Measurements from ENCODE around the gene DPRX. TPM values are rescaled to one million over a fixed set of nuclear protein-coding genes. Genes with fewer than 3 reads are reported as not detected.

DPRX gene
- total and polyA plus RNA-seq, 2 experiments from 2014 or later, result not detected

DNA sequence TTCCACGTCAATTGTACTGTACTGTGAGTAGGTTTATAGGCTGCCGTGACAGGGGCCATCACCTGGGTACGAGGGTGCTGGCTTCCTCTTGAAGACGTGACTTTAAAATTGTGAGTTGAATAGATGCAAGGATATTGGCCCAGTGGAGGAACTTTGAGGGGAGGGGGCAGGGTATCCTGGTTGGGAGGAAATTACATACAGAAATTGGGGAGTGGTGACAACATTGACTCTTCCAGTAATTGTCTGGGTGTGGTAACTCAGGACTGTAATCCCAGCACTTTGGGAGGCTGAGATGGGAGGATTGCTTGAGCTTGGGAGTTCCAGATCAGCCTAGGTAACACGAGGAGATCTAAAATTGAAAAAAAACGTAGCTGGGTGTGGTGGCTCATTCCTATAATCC lies 30.4 kb downstream of the DPRX start (continued):
- TF ChIP-seq STAT1 (IDR thresholded peaks at IDR 0.05; ENCODE audit: unreplicated experiment), result no peak
- TF ChIP-seq NANOG (IDR thresholded peaks at IDR 0.05; ENCODE audit: borderline replicate concordance), result no peak
- no peak for TF ChIP-seq ZNF114 (CRISPR knock-in tag; IDR thresholded peaks at IDR 0.05)
- TF ChIP-seq, protein P1, sequence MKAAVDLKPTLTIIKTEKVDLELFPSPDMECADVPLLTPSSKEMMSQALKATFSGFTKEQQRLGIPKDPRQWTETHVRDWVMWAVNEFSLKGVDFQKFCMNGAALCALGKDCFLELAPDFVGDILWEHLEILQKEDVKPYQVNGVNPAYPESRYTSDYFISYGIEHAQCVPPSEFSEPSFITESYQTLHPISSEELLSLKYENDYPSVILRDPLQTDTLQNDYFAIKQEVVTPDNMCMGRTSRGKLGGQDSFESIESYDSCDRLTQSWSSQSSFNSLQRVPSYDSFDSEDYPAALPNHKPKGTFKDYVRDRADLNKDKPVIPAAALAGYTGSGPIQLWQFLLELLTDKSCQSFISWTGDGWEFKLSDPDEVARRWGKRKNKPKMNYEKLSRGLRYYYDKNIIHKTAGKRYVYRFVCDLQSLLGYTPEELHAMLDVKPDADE (IDR thresholded peaks at IDR 0.05), result no peak

DNA sequence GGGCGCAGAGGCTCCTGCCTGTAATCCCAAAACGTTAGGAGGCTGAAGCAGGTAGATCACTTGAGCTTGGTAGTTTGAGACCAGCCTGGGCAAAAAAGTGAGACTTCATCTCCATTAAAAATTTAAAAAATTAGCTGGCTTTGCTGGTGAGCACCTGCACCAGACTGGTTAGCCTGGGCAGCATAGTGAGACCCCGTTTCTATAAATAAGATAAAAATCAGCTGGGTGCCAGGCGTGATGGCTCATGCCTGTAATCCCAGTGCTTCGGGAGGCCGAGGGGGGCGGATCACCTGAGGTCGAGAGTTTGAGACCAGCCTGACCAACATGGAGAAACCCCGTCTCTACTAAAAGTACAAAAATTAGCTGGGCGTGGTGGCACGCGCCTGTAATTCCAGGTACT lies 32.4 kb downstream of the DPRX start:
- no peak overlapping the region for H3K4me3 Mint-ChIP-seq
- H3K27me3 Mint-ChIP-seq (ENCODE audit: insufficient read depth, low read depth, poor library complexity), result peaks cover 12% of the 10 kb centered on the region
- Histone ChIP-seq H3K4me1 (ENCODE audit: insufficient read depth) (peaks cover 42% of the 10 kb centered on the region), H3K4me2 (no peak overlapping the region), H3F3A (replicated peaks; ENCODE audit: low read depth) (peaks cover 49% of the 10 kb centered on the region), H2AFZ (no peak overlapping the region), H3K36me3 (ENCODE audit: insufficient read depth) (no peaks in the 10 kb centered on the region), H3K79me2 (replicated peaks; ENCODE audit: insufficient read depth) (no peaks in the 10 kb centered on the region), H4K20me1 (replicated peaks; ENCODE audit: insufficient read depth) (no peaks in the 10 kb centered on the region), H3K9me2 (ENCODE audit: insufficient read depth) (no peaks in the 10 kb centered on the region), H3K27me3 (ENCODE audit: insufficient read depth) (no peaks in the 10 kb centered on the region), H3K4me3 (no peak overlapping the region), H3K27ac (ENCODE audit: low read depth) (no peak overlapping the region)
- no peak for TF ChIP-seq CREB1 (CRISPR knock-in tag; IDR thresholded peaks at IDR 0.05; ENCODE audit: low read depth)
- TF ChIP-seq, protein P2, sequence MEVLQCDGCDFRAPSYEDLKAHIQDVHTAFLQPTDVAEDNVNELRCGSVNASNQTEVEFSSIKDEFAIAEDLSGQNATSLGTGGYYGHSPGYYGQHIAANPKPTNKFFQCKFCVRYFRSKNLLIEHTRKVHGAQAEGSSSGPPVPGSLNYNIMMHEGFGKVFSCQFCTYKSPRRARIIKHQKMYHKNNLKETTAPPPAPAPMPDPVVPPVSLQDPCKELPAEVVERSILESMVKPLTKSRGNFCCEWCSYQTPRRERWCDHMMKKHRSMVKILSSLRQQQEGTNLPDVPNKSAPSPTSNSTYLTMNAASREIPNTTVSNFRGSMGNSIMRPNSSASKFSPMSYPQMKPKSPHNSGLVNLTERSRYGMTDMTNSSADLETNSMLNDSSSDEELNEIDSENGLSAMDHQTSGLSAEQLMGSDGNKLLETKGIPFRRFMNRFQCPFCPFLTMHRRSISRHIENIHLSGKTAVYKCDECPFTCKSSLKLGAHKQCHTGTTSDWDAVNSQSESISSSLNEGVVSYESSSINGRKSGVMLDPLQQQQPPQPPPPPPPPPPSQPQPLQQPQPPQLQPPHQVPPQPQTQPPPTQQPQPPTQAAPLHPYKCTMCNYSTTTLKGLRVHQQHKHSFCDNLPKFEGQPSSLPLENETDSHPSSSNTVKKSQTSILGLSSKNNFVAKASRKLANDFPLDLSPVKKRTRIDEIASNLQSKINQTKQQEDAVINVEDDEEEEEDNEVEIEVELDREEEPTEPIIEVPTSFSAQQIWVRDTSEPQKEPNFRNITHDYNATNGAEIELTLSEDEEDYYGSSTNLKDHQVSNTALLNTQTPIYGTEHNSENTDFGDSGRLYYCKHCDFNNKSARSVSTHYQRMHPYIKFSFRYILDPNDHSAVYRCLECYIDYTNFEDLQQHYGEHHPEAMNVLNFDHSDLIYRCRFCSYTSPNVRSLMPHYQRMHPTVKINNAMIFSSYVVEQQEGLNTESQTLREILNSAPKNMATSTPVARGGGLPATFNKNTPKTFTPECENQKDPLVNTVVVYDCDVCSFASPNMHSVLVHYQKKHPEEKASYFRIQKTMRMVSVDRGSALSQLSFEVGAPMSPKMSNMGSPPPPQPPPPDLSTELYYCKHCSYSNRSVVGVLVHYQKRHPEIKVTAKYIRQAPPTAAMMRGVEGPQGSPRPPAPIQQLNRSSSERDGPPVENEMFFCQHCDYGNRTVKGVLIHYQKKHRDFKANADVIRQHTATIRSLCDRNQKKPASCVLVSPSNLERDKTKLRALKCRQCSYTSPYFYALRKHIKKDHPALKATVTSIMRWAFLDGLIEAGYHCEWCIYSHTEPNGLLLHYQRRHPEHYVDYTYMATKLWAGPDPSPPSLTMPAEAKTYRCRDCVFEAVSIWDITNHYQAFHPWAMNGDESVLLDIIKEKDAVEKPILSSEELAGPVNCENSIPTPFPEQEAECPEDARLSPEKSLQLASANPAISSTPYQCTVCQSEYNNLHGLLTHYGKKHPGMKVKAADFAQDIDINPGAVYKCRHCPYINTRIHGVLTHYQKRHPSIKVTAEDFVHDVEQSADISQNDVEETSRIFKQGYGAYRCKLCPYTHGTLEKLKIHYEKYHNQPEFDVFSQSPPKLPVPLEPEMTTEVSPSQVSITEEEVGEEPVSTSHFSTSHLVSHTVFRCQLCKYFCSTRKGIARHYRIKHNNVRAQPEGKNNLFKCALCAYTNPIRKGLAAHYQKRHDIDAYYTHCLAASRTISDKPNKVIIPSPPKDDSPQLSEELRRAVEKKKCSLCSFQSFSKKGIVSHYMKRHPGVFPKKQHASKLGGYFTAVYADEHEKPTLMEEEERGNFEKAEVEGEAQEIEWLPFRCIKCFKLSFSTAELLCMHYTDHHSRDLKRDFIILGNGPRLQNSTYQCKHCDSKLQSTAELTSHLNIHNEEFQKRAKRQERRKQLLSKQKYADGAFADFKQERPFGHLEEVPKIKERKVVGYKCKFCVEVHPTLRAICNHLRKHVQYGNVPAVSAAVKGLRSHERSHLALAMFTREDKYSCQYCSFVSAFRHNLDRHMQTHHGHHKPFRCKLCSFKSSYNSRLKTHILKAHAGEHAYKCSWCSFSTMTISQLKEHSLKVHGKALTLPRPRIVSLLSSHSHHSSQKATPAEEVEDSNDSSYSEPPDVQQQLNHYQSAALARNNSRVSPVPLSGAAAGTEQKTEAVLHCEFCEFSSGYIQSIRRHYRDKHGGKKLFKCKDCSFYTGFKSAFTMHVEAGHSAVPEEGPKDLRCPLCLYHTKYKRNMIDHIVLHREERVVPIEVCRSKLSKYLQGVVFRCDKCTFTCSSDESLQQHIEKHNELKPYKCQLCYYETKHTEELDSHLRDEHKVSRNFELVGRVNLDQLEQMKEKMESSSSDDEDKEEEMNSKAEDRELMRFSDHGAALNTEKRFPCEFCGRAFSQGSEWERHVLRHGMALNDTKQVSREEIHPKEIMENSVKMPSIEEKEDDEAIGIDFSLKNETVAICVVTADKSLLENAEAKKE (CRISPR knock-in tag; IDR thresholded peaks at IDR 0.05), result no peak
- no peak for TF ChIP-seq JUNB (IDR thresholded peaks at IDR 0.05; ENCODE audit: unreplicated experiment)
- TF ChIP-seq POLR2AphosphoS5 (IDR thresholded peaks at IDR 0.05; ENCODE audit: low read depth), result no peak
- no peak for TF ChIP-seq EZH2 (IDR thresholded peaks at IDR 0.05; ENCODE audit: low read depth, unreplicated experiment)
- H3K4me1 Mint-ChIP-seq, result peaks cover 32% of the 10 kb centered on the region
- ATAC-seq, result no peak
- DNase-seq (ENCODE audit: low spot score), result no peak
- no peak overlapping the region for H3K27ac Mint-ChIP-seq
- peaks cover 10% of the 10 kb centered on the region for H3K36me3 Mint-ChIP-seq (ENCODE audit: low read depth)
- H3K9me3 Mint-ChIP-seq, result peaks cover 6% of the 10 kb centered on the region; the same call in 2 of the 3 replicates

All from GM23338 (cell line).